Measurements from ENCODE around the gene COL23A1. TPM values are rescaled to one million over a fixed set of nuclear protein-coding genes. Genes with fewer than 3 reads are reported as not detected.
A peak's percentile ranks its signal among the peaks of the same experiment; 100 is the strongest.

The COL23A1 gene
- total and polyA plus RNA-seq, 2 donors (not counting 1 experiment from before 2014, with no cell fraction given), result not detected

DNA sequence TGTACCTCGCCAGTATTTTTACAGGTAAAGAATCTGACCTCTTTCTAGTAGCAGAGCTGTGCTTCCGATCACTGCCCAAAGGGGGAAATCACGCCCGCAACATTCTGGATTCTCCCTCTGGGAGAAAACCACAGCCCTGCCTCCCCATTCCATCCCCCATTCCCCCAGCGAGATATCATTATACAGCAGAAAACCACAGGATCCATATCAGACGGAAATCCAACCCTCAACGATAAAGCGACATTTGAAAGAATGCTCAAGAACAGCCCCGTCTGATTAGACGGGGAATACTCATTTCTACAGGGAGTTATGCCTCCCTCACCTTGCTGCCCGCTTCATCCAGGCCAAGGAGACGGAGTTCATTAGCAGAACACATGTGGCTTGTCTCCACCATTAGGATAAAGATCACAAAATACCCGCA, 172.8 kb downstream of the COL23A1 start:
- H3K36me3 ChIP-seq (ENCODE audit: control insufficient read depth, insufficient read depth, low read length), result no peaks in the 10 kb centered on the region
- no peaks in the 10 kb centered on the region for H3K4me1 ChIP-seq (ENCODE audit: control insufficient read depth, extremely low read depth, insufficient read depth, low read length)
- no peak overlapping the region for H2AFZ ChIP-seq (ENCODE audit: low read length)
- DNase-seq (ENCODE audit: low read depth in 2 of 2), result peak in 1 of 2 donors; percentile 1
- no peak overlapping the region for H3K4me3 ChIP-seq (replicated peaks in 1 of 4; ENCODE audit: control extremely low read depth in 1 of 4, insufficient read depth in 1 of 4, low read depth in 3 of 4, low read length in 4 of 4)
- no peak overlapping the region for H3K27ac ChIP-seq (ENCODE audit: insufficient read depth, low read length)
- no peaks in the 10 kb centered on the region for H3K79me2 ChIP-seq (ENCODE audit: control insufficient read depth, insufficient read depth, low read length)
- H4K20me1 ChIP-seq (ENCODE audit: control insufficient read depth, extremely low read depth, insufficient read depth, low read length), result no peaks in the 10 kb centered on the region
- no peak overlapping the region for H3K9ac ChIP-seq (ENCODE audit: insufficient read depth, low read length)
- no peaks in the 10 kb centered on the region for H3K9me3 ChIP-seq (ENCODE audit: control insufficient read depth, insufficient read depth, low read depth, low read length)
- H3K27me3 ChIP-seq (ENCODE audit: control insufficient read depth, insufficient read depth, low read length), result no peaks in the 10 kb centered on the region
- H3K4me2 ChIP-seq (ENCODE audit: extremely low read depth, insufficient read depth, low read length), result no peak overlapping the region
- TF ChIP-seq, protein P1, sequence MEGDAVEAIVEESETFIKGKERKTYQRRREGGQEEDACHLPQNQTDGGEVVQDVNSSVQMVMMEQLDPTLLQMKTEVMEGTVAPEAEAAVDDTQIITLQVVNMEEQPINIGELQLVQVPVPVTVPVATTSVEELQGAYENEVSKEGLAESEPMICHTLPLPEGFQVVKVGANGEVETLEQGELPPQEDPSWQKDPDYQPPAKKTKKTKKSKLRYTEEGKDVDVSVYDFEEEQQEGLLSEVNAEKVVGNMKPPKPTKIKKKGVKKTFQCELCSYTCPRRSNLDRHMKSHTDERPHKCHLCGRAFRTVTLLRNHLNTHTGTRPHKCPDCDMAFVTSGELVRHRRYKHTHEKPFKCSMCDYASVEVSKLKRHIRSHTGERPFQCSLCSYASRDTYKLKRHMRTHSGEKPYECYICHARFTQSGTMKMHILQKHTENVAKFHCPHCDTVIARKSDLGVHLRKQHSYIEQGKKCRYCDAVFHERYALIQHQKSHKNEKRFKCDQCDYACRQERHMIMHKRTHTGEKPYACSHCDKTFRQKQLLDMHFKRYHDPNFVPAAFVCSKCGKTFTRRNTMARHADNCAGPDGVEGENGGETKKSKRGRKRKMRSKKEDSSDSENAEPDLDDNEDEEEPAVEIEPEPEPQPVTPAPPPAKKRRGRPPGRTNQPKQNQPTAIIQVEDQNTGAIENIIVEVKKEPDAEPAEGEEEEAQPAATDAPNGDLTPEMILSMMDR (conservative IDR thresholded peaks at IDR 0.05 in 1 of 2, IDR thresholded peaks at IDR 0.05 in 1 of 2; ENCODE audit: low read depth in 1 of 2, low read length in 2 of 2), result no peak
- TF ChIP-seq EZH2 (IDR thresholded peaks at IDR 0.05; ENCODE audit: low read length, missing control alignments), result no peak

DNA sequence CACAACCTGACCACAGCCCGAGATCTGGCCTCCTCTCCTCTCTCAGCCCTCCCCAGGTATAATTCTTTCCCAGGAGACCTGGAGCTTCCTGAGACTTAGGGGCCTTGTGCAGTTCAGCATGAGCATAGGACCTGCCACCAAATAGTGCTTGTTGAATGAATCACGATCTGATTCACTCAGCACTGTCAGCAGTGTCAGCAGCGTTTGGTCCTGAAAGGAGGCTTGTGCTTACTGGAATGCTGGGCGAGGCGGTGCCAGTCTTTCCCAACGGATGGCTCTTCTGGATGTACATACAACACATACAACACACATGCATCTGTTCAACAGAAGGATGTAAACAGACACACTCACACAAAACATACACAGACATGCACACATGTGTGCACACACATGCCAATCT, 173.3 kb downstream of the COL23A1 start:
- Histone ChIP-seq H3K4me1 (ENCODE audit: control insufficient read depth, extremely low read depth, insufficient read depth, low read length) (no peaks in the 10 kb centered on the region), H3K4me2 (ENCODE audit: extremely low read depth, insufficient read depth, low read length) (no peak overlapping the region), H3K27ac (ENCODE audit: insufficient read depth, low read length) (no peak overlapping the region), H2AFZ (ENCODE audit: low read length) (no peak overlapping the region), H3K9me3 (ENCODE audit: control insufficient read depth, insufficient read depth, low read depth, low read length) (no peaks in the 10 kb centered on the region), H3K79me2 (ENCODE audit: control insufficient read depth, insufficient read depth, low read length) (no peaks in the 10 kb centered on the region), H3K9ac (ENCODE audit: insufficient read depth, low read length) (no peak overlapping the region), H3K4me3 (replicated peaks in 1 of 4; ENCODE audit: control extremely low read depth in 1 of 4, insufficient read depth in 1 of 4, low read depth in 3 of 4, low read length in 4 of 4) (no peak overlapping the region), H4K20me1 (ENCODE audit: control insufficient read depth, extremely low read depth, insufficient read depth, low read length) (no peaks in the 10 kb centered on the region), H3K27me3 (ENCODE audit: control insufficient read depth, insufficient read depth, low read length) (no peaks in the 10 kb centered on the region), H3K36me3 (ENCODE audit: control insufficient read depth, insufficient read depth, low read length) (no peaks in the 10 kb centered on the region)
- TF ChIP-seq, protein P1 (conservative IDR thresholded peaks at IDR 0.05 in 1 of 2, IDR thresholded peaks at IDR 0.05 in 1 of 2; ENCODE audit: low read depth in 1 of 2, low read length in 2 of 2), result no peak
- TF ChIP-seq EZH2 (IDR thresholded peaks at IDR 0.05; ENCODE audit: low read length, missing control alignments), result no peak
- DNase-seq (ENCODE audit: low read depth in 2 of 2), result peak in 1 of 2 donors; percentile 16

DNA sequence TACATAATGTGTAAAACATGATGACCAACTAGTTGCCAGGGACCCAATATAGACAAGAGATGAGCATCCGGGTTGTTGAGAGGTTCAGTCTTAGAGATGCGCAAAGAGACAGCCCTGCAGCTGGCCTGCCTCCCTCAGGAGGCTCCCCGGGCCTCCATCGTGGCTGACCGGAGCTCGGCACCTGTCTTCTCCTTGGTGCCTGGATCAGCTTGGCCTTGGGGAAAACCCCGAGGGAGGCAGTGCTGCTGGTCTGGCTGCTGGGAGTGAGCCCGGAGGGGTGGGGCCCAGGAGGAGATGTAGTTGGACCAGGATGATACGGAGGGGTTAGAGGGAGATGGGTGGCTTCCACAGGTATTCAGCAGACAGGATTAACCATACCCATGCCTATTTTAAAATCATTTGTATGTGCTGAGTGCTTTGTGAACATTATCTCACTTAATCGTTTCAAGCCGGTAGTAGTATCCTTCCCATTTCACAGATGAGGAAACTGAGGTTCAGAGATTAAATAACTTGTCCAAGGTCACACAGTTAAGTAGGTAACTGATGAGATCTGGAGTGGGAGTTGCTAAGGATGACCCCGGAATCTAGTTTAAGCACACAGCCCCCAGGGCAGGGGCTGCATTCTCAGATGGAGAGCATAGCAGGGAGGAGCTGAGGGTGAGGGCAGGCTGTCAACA, 173.8 kb downstream of the COL23A1 start:
- no peak overlapping the region for H3K4me3 ChIP-seq (replicated peaks in 1 of 4; ENCODE audit: control extremely low read depth in 1 of 4, insufficient read depth in 1 of 4, low read depth in 3 of 4, low read length in 4 of 4)
- TF ChIP-seq, protein P1 (conservative IDR thresholded peaks at IDR 0.05 in 1 of 2, IDR thresholded peaks at IDR 0.05 in 1 of 2; ENCODE audit: low read depth in 1 of 2, low read length in 2 of 2), result no peak
- no peak for TF ChIP-seq EZH2 (IDR thresholded peaks at IDR 0.05; ENCODE audit: low read length, missing control alignments)
- no peak for DNase-seq (ENCODE audit: low read depth in 2 of 2)
- H3K79me2 ChIP-seq (ENCODE audit: control insufficient read depth, insufficient read depth, low read length), result no peaks in the 10 kb centered on the region
- no peaks in the 10 kb centered on the region for H3K4me1 ChIP-seq (ENCODE audit: control insufficient read depth, extremely low read depth, insufficient read depth, low read length)
- H3K36me3 ChIP-seq (ENCODE audit: control insufficient read depth, insufficient read depth, low read length), result no peaks in the 10 kb centered on the region
- no peak overlapping the region for H3K27ac ChIP-seq (ENCODE audit: insufficient read depth, low read length)
- H3K9ac ChIP-seq (ENCODE audit: insufficient read depth, low read length), result no peak overlapping the region
- no peaks in the 10 kb centered on the region for H4K20me1 ChIP-seq (ENCODE audit: control insufficient read depth, extremely low read depth, insufficient read depth, low read length)
- H3K9me3 ChIP-seq (ENCODE audit: control insufficient read depth, insufficient read depth, low read depth, low read length), result no peaks in the 10 kb centered on the region
- H3K4me2 ChIP-seq (ENCODE audit: extremely low read depth, insufficient read depth, low read length), result no peak overlapping the region
- H2AFZ ChIP-seq (ENCODE audit: low read length), result no peak overlapping the region
- H3K27me3 ChIP-seq (ENCODE audit: control insufficient read depth, insufficient read depth, low read length), result no peaks in the 10 kb centered on the region

Data from fibroblast of lung (primary cell).